Gastroesophageal sphincter (tissue), 3 donors: ENCODE measurements around the gene DPP7.

Experiments
- EP300 ChIP-seq: sonication (generic); formaldehyde crosslinking; IDR thresholded peaks from one replicate; pipeline ENCODE4 v1.6.1; 2017; ENCODE audit warnings: antibody characterized with exemption, mild to moderate bottlenecking
- POLR2A ChIP-seq, 2 donors: fragments of 450-650 bp; IDR thresholded peaks; one replicate each; pipeline ENCODE4 v1.6.1; 2017; ENCODE audit warnings: antibody characterized with exemption in 2 of 2, mild to moderate bottlenecking in 2 of 2, moderate library complexity in 1 of 2
- POLR2AphosphoS5 ChIP-seq: sonication (generic); formaldehyde crosslinking; IDR thresholded peaks from one replicate; pipeline ENCODE4 v1.6.1; 2017; ENCODE audit warnings: antibody characterized with exemption
- TF ChIP-seq, protein P1 (sequence below), 4 experiments: fragments of 200-600 bp in 2 of 4; fragments of 450-650 bp in 2 of 4; sonication (generic) in 1 of 4; IDR thresholded peaks; one replicate each; pipeline ENCODE4 v1.5.1; 2017 to 2019; ENCODE audit warnings: antibody characterized with exemption in 4 of 4, mild to moderate bottlenecking in 2 of 4, moderate library complexity in 2 of 4

DNA sequence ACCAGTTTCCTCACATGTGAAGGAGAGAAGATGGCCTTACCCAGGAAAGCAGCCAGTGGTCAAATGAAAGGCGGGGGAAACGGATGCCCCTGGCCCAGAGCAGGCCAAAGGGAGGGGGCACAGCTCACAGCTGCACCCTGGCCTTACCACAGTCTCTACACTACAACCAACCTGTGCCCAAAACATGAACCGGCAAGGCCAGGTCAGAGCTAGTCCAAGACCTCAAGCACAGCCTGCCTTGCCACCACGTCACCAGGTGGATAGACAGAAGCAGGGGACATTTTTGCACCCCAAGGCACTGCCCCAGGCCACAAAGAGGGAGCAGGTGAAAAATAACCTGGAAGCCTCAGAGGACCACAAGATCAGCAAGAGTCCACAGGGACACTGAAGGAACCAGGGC lies 28.9 kb upstream of the DPP7 start:
- TF ChIP-seq, protein P1, sequence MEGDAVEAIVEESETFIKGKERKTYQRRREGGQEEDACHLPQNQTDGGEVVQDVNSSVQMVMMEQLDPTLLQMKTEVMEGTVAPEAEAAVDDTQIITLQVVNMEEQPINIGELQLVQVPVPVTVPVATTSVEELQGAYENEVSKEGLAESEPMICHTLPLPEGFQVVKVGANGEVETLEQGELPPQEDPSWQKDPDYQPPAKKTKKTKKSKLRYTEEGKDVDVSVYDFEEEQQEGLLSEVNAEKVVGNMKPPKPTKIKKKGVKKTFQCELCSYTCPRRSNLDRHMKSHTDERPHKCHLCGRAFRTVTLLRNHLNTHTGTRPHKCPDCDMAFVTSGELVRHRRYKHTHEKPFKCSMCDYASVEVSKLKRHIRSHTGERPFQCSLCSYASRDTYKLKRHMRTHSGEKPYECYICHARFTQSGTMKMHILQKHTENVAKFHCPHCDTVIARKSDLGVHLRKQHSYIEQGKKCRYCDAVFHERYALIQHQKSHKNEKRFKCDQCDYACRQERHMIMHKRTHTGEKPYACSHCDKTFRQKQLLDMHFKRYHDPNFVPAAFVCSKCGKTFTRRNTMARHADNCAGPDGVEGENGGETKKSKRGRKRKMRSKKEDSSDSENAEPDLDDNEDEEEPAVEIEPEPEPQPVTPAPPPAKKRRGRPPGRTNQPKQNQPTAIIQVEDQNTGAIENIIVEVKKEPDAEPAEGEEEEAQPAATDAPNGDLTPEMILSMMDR (IDR thresholded peaks at IDR 0.05) = no peak
- no peak for TF ChIP-seq POLR2A (IDR thresholded peaks at IDR 0.05)
- no peak for TF ChIP-seq EP300
- TF ChIP-seq POLR2AphosphoS5 = no peak
